NCI-H345 treated with DMSO at 0.1 percent for 48 hours (cell line): Measurements from ENCODE around the gene RHOJ.
"Not testable (repeated sequence)": the region's sequence is repeated elsewhere in the genome, so short reads cannot be mapped to it uniquely, and the experiment has no call there.

Experiments used
- DNase-seq: peaks from one replicate; lab custom pipeline; 2025; ENCODE audit not compliant: unreplicated experiment; lab: John Stamatoyannopoulos, UW

RHOJ gene

DNA sequence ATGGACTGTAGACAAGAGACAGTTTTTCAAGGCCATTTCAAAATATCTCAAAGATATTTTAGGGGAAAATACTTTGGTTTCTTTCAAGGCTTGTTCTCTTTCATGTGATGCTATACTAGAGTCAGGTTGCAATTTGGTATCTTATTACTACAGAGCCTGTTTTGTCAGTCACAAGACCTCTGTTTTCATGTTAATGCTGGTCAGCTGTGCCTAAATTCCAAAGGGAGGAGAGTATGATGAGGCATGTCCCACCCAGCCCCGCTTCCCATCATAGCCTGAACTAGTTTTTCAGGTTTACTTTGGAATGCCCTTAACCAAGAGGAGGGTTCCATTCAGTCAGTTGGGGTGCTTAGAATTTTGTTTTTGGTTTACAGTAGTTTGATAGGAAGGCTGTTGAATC, 61.9 kb downstream of the RHOJ start:
- no peak for DNase-seq

DNA sequence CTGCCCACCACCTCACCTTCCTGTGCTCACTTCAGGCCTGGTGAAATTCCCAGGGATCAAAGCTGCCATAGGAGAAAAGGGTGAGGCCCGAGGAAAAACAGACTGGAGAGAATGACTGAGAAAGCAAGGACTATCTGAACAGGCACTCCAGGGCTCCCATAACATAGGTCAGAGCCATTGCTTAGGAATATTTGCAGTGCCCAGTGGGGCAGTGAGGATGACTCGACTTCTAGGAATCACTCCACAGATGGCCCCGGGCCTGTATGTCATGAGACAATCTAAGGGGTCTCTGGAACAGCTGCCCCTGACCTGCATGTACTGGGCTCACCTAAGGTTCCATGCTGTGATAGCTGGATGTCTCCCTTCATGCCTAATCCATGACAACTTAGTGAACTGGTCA, 62.9 kb downstream of the RHOJ start:
- no peak for DNase-seq

DNA sequence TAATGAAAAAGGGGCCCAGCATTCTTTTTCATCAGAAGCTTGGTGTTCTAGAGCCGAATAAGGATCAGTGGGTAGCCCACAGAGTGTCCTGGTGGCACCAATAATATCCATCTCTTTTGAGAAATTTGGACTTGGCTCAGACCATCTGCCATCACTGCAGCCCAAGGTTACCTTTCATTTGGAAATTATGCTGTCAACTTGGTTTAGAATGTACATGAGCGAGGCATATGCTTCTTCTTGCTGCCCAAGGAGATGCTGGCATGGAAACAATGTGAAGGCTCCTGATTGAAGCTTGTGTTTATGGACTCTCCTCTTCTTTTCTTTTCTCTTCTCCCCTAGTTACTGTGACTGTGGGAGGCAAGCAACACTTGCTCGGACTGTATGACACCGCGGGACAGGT, 64.5 kb downstream of the RHOJ start:
- no peak for DNase-seq

DNA sequence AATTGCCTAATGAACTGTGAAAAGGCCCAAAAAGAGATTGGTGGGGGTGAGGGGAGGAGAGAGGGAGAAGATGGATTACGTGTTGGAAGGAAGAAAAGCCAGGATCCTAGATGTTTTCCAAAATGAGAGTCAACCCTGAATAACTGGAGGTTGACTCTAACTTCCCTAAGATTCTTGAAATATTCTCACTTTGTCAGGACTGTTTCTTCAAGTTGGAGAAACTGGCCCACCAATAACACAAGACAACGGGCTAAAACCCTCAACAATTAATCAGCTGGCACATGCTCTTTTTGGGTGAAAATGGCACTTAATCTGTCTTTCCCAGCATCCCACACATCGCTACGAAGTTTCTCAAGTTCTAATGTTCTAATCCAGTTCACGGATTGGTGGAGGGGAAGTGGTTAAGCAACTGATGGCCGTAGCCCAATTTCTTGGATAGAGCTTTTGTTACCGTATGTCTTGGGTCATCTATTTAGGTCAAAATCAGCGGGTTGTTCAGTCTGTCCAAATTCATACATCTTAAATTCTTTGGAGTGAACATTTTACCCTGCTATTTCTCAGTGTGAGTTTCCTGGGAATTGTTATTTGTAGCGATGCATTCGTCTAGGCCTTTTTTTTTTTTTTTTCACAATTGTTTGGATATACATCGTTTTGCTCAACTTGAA, 65.5 kb downstream of the RHOJ start:
- DNase-seq: no peak

DNA sequence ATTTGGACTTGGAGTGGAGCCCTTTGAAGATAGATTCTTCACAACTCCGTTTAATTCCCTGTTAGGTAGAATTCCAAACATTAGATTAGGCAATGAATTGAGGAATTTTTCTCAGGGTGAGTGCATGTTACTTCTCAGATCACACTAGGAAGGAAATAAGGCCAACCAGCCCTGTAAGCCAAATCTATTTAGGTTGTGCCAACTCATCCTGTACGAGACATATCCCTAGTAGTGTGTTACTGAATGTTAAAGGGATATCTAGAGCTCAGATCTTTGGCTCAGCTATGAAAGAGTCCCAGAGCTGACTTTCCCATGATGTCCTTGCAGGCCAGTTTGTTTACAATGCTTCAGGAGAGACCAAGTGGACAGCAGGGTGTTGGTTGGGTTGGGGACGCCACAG, 68.9 kb downstream of the RHOJ start:
- DNase-seq: no peak

DNA sequence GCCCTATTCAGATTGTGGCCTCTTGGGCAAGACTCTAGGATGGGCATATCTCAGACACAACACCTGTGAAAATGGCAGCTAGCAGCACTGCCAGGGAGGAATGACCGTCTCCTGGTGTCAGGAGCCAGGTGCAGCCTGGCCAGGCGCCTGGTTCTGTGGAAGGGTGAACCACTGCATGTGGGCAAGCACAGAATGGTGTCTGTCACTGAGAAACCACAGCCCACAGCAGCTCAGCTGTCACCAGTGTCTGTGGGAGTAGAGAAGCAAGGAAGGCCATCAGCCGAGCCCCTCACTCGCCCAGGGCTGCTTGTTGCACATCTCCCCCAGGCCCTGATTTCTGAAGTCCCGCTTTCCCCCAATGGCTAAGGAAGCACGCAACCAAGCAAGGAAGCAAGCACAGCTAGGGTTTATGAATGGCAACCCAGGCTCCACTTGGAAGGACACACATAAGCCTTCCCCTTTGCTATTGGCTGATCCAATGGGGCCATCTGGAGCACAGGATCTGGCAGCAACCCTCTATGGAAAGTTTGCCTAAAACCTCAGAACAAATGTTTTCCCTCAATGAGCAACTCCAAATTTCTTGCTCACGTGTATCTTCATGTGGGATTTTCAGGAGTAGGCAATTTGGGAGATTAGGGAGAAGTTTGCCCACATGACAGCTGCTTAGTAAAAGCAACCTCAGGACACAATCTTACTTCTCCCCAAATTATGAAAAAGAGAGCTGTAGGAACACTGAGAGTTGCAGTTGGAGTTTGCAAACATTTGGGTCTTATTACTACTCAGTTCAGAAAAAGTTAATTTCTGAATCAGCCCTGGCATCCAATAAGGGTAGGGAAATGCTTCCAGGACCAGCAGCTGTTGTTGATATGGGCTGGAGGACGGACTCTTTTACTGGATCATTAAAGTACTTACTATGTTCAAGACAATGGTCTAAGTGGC, 69.7 kb downstream of the RHOJ start:
- no peak for DNase-seq

DNA sequence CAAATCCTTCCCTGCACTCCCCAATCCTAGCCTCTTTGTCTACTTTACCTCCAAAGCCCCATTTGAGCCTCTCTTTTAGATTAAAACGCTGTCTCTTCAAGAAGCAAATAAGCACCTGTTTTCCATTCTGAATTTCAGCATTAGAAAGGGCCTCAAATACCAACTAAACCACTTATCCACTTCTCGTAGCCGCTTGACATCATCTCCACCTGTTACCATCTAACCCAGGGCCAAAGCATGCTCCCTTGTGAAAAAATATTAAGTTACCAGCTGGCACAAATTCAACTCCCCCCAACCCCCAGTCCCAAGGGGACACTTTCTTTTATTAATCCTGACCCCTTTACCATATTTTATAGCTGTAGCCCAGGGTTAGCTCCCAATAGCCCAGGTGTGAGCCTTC, 71.4 kb downstream of the RHOJ start:
- DNase-seq: peak; percentile 94

DNA sequence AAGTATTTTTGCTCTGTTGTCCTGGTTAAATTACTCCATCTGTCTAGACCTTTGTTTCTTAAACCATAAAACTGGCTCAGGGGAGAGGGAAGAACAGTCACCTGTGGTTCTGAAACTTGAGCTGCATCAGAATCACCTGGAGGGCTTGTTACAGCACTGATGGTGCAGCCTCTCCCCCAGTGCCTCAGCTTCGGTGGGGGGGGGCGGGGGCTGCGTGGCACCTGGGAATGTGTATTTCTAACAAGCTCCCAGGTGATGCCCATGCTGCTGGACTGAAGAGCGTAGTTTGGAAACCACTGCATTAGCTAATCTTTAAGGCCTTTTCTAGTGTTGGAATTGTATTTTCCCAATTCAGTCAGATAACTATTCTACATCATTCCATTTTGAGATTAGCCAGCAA, 71.8 kb downstream of the RHOJ start:
- DNase-seq: no peak

DNA sequence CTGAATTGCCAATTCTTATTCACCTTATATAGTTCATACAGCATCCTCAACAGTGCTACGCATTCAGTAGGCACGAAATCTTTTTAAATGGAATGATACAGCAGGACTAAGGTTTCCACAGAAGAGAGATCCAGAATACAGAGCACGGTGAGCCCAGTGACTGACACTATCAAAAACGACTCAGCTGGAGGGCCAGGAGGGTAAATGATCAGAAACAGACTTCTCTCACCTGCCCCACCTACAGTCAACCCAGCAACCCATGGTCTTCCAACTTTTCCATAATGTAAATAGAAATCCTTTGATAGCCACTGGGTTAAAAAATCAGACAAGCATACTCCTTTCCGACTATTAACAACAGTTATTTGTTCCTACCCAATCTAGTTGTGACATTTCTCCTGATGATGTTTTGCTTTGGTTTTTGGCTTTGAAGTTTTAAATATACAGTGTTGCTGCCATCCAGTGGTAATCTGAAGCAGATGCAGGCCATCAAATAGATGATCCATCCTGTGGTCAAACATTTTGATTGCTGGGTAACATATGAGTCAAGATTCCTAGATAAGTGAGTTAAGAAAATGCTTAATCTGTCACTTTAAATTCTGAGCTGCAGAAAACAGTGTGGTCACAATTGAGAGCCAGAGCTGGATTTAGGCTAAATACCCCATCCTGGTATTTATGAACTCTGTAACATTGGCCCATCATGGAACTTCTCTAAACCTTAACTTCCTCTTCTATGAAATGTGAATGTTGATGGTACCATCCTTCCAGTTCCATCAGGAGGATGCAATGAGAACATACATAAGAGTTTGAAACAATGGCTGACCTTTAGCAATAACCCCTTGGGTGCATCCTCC, 72.5 kb downstream of the RHOJ start:
- peak; percentile 85 for DNase-seq

DNA sequence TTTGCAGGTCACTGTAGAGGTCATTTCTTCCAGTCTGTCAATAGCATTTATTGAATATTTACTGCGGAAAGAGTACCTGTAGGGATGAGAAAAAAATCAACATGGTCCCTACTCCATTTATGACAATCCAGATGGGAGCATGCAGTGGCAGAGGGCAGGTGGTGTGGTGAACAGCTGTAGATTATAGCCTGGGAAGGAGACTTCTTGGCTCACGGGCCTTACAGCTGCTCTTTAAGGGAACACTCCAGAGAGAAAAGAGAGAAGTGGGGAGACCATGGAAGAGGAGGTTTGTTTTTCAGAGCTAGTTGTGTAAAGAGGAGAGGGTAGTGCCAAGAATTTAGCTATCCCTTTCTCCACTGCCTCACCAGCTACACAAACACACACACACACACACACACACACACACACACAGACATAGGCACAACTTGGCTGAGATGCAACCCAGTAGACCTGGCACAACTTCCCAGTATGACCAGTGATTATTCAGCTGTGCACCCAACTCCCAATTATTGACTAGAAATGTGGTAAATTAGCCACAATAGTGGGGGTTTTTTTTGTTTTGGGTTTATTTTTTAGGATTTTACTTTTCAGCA, 73.4 kb downstream of the RHOJ start:
- peak; percentile 35 for DNase-seq

DNA sequence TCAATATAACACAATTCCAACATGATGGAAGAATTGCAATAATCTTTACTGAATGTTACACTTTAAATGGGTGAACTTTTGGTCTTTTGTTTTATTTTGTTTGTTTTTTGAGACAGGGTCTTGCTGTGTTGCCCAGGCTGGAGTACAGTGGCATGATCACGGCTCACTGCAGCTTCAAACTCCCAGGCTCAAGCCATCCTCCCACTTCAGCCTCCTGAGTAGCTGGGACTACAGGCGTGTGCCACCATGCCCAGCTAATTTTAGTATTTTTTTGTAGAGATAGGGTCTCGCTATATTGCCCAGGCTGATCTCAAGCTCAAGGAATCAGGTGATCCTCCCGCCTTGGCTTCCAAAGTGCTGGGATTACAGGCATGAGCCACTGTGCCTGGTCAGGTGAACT, 75.7 kb downstream of the RHOJ start:
- DNase-seq: not testable (repeated sequence)

DNA sequence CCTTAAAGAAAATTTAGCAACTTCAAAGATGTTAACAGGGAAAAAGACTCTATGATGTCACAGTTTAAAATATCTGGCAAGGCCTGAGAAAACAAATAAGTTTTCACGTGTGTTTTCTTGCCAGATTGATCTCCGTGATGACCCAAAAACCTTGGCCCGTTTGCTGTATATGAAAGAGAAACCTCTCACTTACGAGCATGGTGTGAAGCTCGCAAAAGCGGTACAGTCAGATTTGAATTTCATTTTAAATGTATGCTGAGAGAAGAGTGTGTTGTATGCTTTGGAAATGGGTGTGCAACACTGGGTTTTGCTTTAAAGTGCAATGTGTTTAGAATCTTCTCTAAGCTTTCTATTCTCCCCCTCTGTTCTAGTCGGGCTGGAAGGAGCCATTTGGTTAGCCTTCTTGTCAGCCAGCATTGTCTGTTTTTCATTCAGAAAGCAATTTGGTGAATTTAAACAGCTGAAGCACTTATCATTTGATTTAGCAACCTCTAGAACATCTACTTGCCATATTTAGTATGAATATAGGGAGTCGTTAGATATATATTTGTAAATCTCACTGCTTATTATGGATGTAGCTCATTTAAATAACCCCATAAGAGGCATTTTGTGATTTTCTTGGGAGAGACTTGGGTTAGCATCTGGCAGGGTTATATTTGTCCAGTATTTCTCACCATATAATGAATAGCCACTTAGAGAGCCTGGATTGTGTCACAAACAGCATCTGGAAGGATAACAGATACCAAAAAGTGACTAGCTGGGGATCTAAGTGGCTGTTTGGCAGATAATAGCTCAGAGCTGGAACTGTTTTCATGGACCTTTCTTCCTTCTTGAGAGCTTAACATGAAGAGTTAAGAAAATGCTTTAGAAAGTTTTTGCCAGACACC, 79.0 kb downstream of the RHOJ start:
- no peak for DNase-seq

DNA sequence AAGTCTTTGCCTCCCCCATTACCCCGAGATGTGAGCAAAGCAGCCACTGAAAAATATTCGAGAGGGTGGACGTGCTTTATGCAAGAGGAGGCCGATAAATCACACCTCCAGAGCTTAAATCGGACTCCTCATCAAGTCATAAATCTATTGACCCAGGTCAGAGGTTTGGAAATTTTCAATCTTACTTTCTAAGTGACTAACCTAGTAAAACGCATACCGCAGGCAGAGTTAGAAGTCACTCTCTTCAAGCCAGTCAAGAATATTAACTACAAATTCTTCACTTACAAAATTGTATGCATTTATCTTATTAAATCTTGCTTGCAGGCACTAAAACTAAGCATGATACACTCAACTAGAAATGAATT, 79.6 kb downstream of the RHOJ start:
- DNase-seq: no peak

DNA sequence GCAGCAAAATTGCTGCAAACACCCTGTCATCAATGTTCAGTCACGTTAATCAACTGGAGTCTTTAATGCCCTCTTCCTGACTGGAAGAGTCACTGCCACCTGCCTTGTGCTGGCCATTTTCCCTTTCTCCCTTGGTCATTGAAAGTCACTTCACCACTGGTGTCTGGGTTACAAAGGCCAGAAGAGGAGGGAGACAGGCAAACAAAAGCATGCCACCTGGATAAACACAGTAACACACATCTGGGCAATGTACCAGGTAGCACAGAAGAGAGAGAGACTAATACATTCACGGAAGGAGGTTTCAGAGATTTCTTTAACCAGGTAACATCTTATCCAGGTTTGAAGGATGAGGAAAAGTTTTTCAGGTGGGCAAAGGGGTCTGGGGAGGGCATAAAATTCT, 81.8 kb downstream of the RHOJ start:
- peak; percentile 81 for DNase-seq

DNA sequence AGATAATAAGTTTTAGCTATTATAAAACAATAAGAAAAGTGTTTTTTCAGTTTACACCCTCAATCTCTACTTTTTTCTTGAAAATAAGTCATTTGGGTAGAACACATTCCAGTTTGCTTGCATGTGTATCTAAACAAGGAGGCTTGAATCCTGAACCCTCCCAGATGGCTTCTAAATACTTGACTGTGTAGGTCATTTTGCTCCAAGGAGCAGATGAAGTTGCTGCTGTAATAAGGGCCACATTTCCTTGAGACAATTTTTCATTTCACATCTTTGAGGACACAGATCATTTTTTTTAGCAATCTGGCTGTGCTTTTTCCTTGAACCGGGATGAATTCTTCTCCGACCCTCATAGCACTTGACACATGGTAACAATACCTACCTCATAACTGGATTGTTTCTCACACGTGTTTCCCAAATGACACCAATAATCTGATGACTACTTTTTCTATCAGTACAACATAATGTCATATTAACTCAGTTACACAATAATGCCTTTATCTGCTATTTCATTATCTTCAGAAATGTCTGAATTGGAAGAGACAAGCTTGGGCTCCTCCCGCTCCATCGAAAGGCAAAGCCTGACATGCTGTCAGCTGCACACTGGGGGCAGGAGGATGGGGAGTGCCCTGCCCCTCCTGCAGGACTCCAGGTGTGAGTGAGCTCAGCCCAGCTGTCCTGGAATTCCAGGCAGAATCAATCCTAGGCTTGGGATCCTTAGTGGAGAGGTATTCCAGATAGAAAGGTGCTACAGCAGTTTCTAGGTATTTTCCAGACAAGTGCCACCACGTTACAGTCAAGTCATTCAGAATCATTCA, 83.6 kb downstream of the RHOJ start:
- DNase-seq: no peak

DNA sequence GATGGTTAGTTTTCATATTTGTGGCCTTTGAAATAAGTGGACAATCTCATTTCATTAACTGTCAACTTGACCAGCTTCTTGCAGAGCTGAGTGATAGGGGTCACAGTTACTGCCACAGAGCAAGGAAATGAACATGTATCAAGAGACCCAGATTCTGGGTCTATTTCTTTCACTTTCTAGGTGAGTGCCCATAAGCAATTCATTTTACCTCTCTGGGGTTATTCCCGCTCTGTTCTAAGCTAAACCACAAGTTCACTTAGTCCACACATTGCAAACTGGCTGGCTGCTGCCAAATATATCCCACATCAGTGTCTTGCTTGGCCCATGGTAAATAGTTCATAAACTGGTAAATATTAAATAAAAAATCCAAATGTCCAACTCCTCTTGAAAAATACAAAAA, 84.6 kb downstream of the RHOJ start:
- no peak for DNase-seq

DNA sequence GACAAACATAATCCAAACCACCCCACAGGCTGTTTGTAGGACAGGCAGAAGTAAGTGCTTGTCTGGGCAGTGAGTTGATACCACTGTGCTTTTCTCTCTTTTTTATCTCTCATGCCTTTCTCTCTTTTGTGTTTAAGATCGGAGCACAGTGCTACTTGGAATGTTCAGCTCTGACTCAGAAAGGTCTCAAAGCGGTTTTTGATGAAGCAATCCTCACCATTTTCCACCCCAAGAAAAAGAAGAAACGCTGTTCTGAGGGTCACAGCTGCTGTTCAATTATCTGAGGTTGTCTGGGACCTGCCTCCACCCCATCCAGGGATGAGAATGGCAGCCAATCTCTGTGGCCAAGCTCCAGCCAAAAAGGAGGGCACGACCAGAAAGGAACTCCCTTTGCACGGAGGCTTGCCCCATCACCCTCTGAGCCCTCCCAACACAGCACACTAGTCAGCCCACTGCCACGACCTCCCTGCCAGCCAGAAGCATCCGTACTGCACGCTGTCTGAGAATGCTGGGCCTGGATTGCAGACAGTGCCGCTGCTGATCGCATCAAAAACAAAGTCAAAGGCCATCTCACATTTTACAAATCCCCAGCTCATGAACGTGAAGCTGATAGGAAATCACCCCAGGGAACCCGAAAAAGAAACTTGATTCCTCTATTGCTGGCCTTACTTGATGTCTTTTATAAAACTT, 86.6 kb downstream of the RHOJ start:
- no peak for DNase-seq

DNA sequence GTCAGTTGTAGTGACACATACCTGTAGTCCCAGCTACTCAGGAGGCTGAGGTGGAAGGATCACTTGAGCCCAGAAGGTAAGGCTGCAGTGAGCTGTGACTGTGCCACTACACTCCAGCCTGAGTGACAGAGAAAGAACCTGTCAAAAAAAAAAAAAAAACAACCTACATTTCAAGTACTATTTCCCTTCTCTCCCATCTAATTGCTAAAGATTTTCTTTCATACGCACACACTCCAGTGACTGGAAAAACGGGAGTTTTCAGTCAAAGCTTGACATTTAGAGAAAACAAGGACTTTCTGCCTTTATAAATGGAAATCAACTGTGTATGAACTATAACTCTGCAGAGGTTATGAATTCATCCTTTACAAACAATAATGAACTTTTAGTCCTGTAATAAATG, 88.6 kb downstream of the RHOJ start:
- DNase-seq: no peak

DNA sequence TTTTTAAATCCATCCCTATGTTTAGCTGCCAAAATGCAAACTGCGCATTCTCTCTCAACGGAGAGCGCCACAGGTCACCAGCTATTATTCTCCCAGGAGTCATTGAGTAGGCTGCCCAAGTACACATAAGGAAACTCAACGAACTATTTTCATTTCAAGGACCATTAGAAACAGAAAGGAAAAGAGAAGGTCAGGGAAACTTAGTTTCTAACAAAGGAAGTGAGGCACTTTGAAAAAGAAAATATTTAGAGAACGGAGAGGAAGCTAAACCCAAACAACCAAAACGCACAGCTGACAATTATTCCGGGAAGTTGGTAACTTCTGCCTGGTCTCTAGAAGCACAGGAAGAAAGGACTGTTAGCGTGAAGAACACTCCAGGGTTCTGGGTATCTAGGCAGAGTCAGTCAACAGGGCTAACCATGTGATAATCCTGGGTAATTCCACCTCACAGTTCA, 91.0 kb downstream of the RHOJ start:
- no peak for DNase-seq
